RWPE1 (cell line): ENCODE data around the gene KIF5C.

Source experiments
- CTCF ChIA-PET: fragments of 350-600 bp; sonication (Branson Sonifier 250); formaldehyde crosslinking; extraction: SDS; loops from one replicate; lab custom pipeline; 2021; lab: Yijun Ruan, JAX
- POLR2A ChIA-PET: fragments of 400-600 bp; formaldehyde crosslinking; extraction: SDS; loops from one replicate; lab custom pipeline; 2020; ENCODE audit warnings: antibody characterized with exemption; ENCODE audit not compliant: low non-redundant PET; lab: Yijun Ruan, JAX
- DNase-seq: peaks from one replicate; pipeline ENCODE4 v3.0.0; 2012; ENCODE audit warnings: low spot score
- H3K27ac ChIP-seq: fragments of 450-650 bp; 2 replicates; pipeline ENCODE4 v1.5.1; 2017
- CTCF ChIP-seq: fragments of 450-650 bp; conservative IDR thresholded peaks from 2 replicates; pipeline ENCODE4 v1.5.1; 2017; ENCODE audit warnings: low read depth, mild to moderate bottlenecking

The KIF5C gene

GRCh38 chr2:149040451-149040850, 165.4 kb downstream of the KIF5C start:
- POLR2A ChIA-PET: no interaction called here
- no peak for TF ChIP-seq CTCF

GRCh38 chr2:149041482-149041881, 166.5 kb downstream of the KIF5C start:
- ChIA-PET CTCF (no interaction called here), POLR2A (no interaction called here)
- DNase-seq: no peak
- no peak overlapping the region for H3K27ac ChIP-seq
- TF ChIP-seq CTCF: no peak

More at GRCh38 chr2:149040451-149040850, 165.4 kb downstream of the KIF5C start:
- H3K27ac ChIP-seq: no peak overlapping the region
- no peak for DNase-seq
- CTCF ChIA-PET: no interaction called here

GRCh38 chr2:149042881-149043280, 167.9 kb downstream of the KIF5C start:
- H3K27ac ChIP-seq: no peak overlapping the region
- ChIA-PET CTCF (no interaction called here), POLR2A (no interaction called here)
- TF ChIP-seq CTCF: no peak
- no peak for DNase-seq

GRCh38 chr2:149044500-149044899, 169.5 kb downstream of the KIF5C start:
- TF ChIP-seq CTCF: no peak
- POLR2A ChIA-PET: no interaction called here
- CTCF ChIA-PET: no interaction called here
- DNase-seq: no peak
- no peak overlapping the region for H3K27ac ChIP-seq

- no peak for DNase-seq
- ChIA-PET POLR2A (no interaction called here), CTCF (interaction anchor here (0.7 kb wide), 1 partner anchor 8 kb away, joined by 4 read pairs; no protein-coding TSS in a partner anchor)
- no peak for TF ChIP-seq CTCF
- H3K27ac ChIP-seq: no peak overlapping the region
These were observed 172.1 kb downstream of the KIF5C start for GRCh38 chr2:149047118-149047517.

- no peak overlapping the region for H3K27ac ChIP-seq
- DNase-seq: no peak
These were observed 174.1 kb downstream of the KIF5C start for GRCh38 chr2:149049142-149049541.

More at GRCh38 chr2:149049142-149049541, 174.1 kb downstream of the KIF5C start:
- ChIA-PET POLR2A (no interaction called here), CTCF (no interaction called here)
- no peak for TF ChIP-seq CTCF
